ENCODE results near the gene STXBP1.
A peak's percentile ranks its signal among the peaks of the same experiment; 100 is the strongest.

STXBP1 gene

DNA sequence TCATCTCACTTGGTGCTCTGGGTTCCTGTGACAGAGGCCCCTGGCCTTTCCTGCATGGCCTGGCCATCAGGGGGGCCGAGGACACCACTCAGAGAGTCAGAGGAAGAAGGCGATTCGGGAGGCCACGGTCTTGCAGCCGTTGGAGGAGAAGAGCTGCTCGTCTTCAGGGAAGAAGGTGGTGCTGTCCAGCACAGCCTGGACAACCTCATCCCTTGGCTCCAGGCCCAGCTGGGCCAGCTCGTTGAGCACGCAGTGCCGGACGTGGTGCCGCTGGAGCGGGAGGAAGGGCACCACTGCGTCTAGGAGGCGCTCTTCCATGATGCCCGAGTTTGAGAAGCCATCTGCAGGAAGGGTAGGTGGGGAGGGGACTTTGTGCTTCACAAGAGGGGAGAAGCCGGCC is 119.9 kb downstream of the STXBP1 start:
- DNase-seq (ENCODE audit: low read depth in 3 of 3, low spot score in 1 of 3), result no peak

DNA sequence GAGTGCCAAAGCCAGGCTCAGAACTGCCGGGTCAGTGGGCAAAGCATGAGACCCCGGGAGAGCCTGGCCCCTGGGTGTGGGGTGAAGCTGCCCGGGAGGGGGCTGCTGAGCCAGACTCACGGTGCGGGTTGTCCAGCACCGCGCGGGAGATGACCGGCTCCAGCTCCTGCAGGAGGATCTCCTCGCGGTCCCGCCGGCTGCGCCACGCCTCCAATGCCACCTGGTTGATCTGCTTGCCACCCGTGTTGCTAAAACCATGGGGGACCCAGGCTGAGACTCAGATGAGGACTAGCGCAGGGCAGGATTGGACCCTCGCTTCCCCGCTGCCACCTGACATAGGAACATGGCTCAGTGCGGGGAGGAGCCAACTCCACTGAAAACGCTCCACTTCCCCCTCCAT is 120.4 kb downstream of the STXBP1 start:
- DNase-seq (ENCODE audit: low read depth in 3 of 3, low spot score in 1 of 3), result no peak

DNA sequence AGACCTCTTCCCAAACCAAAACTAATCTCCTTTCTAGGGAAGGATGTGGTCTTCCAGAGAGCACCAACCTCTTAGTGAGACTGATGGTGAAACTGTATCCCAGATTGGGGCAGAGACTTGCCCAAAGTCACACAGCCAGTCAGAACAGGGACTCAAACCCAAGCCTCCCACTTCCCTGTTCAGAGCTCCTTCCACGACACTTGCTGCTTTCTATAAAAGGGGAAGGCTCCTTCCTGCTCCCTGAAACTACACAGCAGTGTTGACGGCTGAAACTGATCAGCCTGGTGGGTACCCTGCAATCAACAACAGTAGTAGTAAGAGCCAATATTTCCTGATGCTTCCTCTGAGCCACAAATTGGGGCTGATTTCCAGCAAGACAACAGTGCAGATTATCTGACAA is 121.5 kb downstream of the STXBP1 start:
- DNase-seq (ENCODE audit: low read depth in 3 of 3, low spot score in 1 of 3), result no peak

- DNase-seq (ENCODE audit: low read depth in 3 of 3, low spot score in 1 of 3), result no peak
Measured at GRCh38 chr9:127734247-127734746, 122.2 kb downstream of the STXBP1 start.

- peak; percentile 95 to 96 (median 95) for DNase-seq (ENCODE audit: low read depth in 3 of 3, low spot score in 1 of 3)
Measured at GRCh38 chr9:127734747-127735529, 122.9 kb downstream of the STXBP1 start, which contains the start of gene TOR2A. TOR2A (minus strand) TSS chr9:127735294; CDS start chr9:127735270, 24 bp downstream.

DNA sequence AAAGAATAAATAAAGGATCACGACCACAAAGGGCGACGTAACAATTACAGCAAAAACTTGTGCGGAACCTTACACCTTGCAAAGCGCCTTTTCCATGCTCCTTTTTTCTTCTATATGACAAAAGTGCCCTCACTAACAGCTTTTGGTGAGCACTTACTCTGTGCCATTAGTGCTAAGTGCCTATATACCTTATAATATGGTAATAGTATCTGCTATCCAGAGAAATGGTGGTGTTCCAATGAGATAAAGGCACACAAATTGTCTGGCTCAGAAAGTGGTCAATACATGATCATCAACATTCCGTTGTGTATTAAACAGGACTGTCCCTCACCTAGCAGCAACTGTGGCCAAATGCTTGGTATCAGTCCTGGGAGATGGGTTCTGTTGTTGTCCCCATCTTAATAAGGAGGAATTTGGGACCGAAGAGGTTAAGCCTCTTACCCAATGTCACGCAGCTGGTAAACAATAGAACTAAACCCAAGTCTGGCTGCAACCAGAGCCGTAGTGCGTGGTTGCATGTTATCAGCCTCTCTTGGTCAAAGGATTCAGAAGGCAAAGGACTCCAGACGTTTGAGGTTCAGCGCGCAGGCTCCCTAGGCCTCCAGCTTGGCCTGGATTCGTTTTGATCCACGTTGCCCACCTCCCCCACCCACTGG is 123.6 kb downstream of the STXBP1 start:
- no peak for DNase-seq (ENCODE audit: low read depth in 3 of 3, low spot score in 1 of 3)

GRCh38 chr9:127738666-127739065 is 126.6 kb downstream of the STXBP1 start:
- DNase-seq (ENCODE audit: low read depth in 3 of 3, low spot score in 1 of 3), result no peak

- DNase-seq (ENCODE audit: low read depth in 3 of 3, low spot score in 1 of 3), result no peak
Measured at GRCh38 chr9:127739614-127740330, 127.7 kb downstream of the STXBP1 start.

GRCh38 chr9:127741831-127742434 is 129.9 kb downstream of the STXBP1 start:
- no peak for DNase-seq (ENCODE audit: low read depth in 3 of 3, low spot score in 1 of 3)
